Spleen (tissue), 11 donors: ENCODE results near the gene FAM163A. TPM values are rescaled to one million over a fixed set of nuclear protein-coding genes. Genes with fewer than 3 reads are reported as not detected.

Experiments
- DNase-seq: peaks from one replicate; pipeline ENCODE4 v3.0.0-alpha.2; 2020
- H3K27ac ChIP-seq, 8 donors: fragments of 200-600 bp; sonication (generic) in 7 of 8; 1 replicate in 4 of 8; 2 replicates in 4 of 8; pipeline versions ENCODE4 v1.5.0 to v1.8.0; 2016 to 2021; ENCODE audit warnings: inconsistent platforms in 4 of 8, mild to moderate bottlenecking in 4 of 8, moderate library complexity in 1 of 8
- H3K27me3 ChIP-seq, 7 donors: fragments of 200-600 bp; sonication (generic) in 6 of 7; replicated peaks in 1 of 7; 1 replicate in 4 of 7; 2 replicates in 3 of 7; pipeline versions ENCODE4 v1.5.0 to v1.8.0; 2016 to 2021; ENCODE audit warnings: inconsistent platforms in 3 of 7, mild to moderate bottlenecking in 1 of 7
- H3K36me3 ChIP-seq, 6 donors: fragments of 200-600 bp; sonication (generic) in 5 of 6; 1 replicate in 4 of 6; 2 replicates in 2 of 6; pipeline versions ENCODE4 v1.5.0 to v1.8.0; 2016 to 2021; ENCODE audit warnings: inconsistent platforms in 2 of 6
- H3K4me1 ChIP-seq, 6 donors: fragments of 200-600 bp; sonication (generic) in 5 of 6; 1 replicate in 3 of 6; 2 replicates in 3 of 6; pipeline versions ENCODE4 v1.5.0 to v1.8.0; 2016 to 2021; ENCODE audit warnings: inconsistent platforms in 3 of 6
- H3K4me3 ChIP-seq, 8 donors: fragments of 200-600 bp; sonication (generic) in 7 of 8; 1 replicate in 4 of 8; 2 replicates in 4 of 8; pipeline versions ENCODE4 v1.5.0 to v1.8.0; 2016 to 2021; ENCODE audit warnings: inconsistent platforms in 4 of 8, mild to moderate bottlenecking in 4 of 8, moderate library complexity in 2 of 8
- H3K9me3 ChIP-seq, 8 donors: fragments of 200-600 bp; sonication (generic) in 7 of 8; 1 replicate in 4 of 8; 2 replicates in 4 of 8; pipeline versions ENCODE4 v1.5.0 to v1.8.0; 2016 to 2021; ENCODE audit warnings: inconsistent platforms in 4 of 8
- POLR2A ChIP-seq, 3 donors: fragments of 450-650 bp; IDR thresholded peaks; one replicate each; pipeline ENCODE4 v1.5.1; 2017; ENCODE audit warnings: antibody characterized with exemption in 3 of 3, mild to moderate bottlenecking in 1 of 3
- POLR2AphosphoS5 ChIP-seq, 3 donors: sonication (generic); formaldehyde crosslinking; IDR thresholded peaks; one replicate each; pipeline ENCODE4 v1.5.1; 2017; ENCODE audit warnings: antibody characterized with exemption in 3 of 3
- WGBS, 5 donors: extraction: QIAGEN DNeasy Blood & Tissue Kit in 3 of 5; methylation state at CpG; one replicate each; pipeline versions ENCODE4 v1.1.5 to v1.1.7; 2013 to 2018; 5-methylcytosine and 5-hydroxymethylcytosine counted together
- intact Hi-C: fragments of 100-400 bp; cut with DNase I; formaldehyde crosslinking; loops from one replicate; pipeline ENCODE4 v1.15.0; 2023; ENCODE audit warnings: low total_unique reads
- polyA plus RNA-seq, 3 donors: library from polyadenylated mRNA; stranded (reverse); fragments of 200-250 nt; gene quantifications; one replicate each; pipeline ENCODE4 v1.2.1, GENCODE V29; 2013
- total RNA-seq, 7 donors: library from RNA; depleted of rRNA in 3 of 7; stranded (reverse); fragments of >200 nt in 3 of 7; fragmentation: NEBNext Ultra II Directional in 4 of 7; extraction: Animal tissue kit (Norgen Biotek cat#: 25700) in 4 of 7; gene quantifications; one replicate each; pipeline versions ENCODE4 v1.1.0 to v1.2.1, GENCODE V29; 2016 to 2021
- TF ChIP-seq, protein P1 (sequence below), 11 experiments: fragments of 200-600 bp in 7 of 11; fragments of 450-650 bp in 4 of 11; sonication (generic) in 4 of 11; IDR thresholded peaks in 8 of 11; conservative IDR thresholded peaks in 3 of 11; 1 replicate in 7 of 11; 2 replicates in 4 of 11; pipeline versions ENCODE4 v1.4.0 to v1.8.0; 2016 to 2021; ENCODE audit warnings: antibody characterized with exemption in 11 of 11, inconsistent platforms in 4 of 11, mild to moderate bottlenecking in 1 of 11
- donor health status: healthy with polysubstance abuse.
- donor health status: DM: no; HTN: no; CAD: no; lungs with moderate emphysema.
- donor health status: DM: no; HTN: no; CAD: no.
- donor health status: Bipolar disorder and iron deficiency.
- donor health status: healthy.
- donor health status: DM: no; HTN: no; CAD: no.
- donor health status: DM: yes; HTN: yes; CAD: no.

The FAM163A gene
- total and polyA plus RNA-seq, 10 donors = 0.14 to 0.47 (median 0.21) TPM; not detected in 3

DNA sequence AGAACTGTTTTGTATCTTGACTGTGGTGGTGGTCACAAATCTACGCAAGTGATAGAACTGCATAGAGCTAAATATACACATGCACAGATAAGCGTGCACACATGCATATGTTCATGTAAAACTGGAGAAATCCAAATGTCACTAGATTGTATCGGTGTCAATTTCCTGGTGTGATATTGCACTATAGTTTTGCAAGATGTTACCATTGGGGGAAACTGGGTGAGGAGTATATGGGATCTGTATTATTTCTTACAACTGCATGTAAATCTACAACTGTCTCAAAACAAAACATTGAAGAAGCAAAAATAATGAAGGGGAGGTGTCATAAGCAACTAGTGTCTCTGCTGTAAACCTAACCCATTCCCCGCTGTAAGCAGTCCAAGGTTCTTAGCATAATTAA is 30.2 kb downstream of the FAM163A start:
- Histone ChIP-seq H3K4me1 (peaks cover 0 to 7% (median 0%) of the 10 kb centered on the region in 6 donors), H3K27ac (no peak overlapping the region), H3K4me3 (no peak overlapping the region), H3K9me3 (peaks cover 0 to 14% (median 3%) of the 10 kb centered on the region in 8 donors), H3K36me3 (no peaks in the 10 kb centered on the region), H3K27me3 (no peaks in the 10 kb centered on the region)
- TF ChIP-seq POLR2A (IDR thresholded peaks at IDR 0.05) (no peak), POLR2AphosphoS5 (IDR thresholded peaks at IDR 0.05) (no peak)
- TF ChIP-seq, protein P1, sequence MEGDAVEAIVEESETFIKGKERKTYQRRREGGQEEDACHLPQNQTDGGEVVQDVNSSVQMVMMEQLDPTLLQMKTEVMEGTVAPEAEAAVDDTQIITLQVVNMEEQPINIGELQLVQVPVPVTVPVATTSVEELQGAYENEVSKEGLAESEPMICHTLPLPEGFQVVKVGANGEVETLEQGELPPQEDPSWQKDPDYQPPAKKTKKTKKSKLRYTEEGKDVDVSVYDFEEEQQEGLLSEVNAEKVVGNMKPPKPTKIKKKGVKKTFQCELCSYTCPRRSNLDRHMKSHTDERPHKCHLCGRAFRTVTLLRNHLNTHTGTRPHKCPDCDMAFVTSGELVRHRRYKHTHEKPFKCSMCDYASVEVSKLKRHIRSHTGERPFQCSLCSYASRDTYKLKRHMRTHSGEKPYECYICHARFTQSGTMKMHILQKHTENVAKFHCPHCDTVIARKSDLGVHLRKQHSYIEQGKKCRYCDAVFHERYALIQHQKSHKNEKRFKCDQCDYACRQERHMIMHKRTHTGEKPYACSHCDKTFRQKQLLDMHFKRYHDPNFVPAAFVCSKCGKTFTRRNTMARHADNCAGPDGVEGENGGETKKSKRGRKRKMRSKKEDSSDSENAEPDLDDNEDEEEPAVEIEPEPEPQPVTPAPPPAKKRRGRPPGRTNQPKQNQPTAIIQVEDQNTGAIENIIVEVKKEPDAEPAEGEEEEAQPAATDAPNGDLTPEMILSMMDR (IDR thresholded peaks at IDR 0.05 in 8 of 11, conservative IDR thresholded peaks at IDR 0.05 in 3 of 11) = no peak
- WGBS, 5 donors = 87 to 97% (median 94%) methylated on average over 4 of the region's 4 CpGs
- intact Hi-C loops = no loop called here
- no peak for DNase-seq

DNA sequence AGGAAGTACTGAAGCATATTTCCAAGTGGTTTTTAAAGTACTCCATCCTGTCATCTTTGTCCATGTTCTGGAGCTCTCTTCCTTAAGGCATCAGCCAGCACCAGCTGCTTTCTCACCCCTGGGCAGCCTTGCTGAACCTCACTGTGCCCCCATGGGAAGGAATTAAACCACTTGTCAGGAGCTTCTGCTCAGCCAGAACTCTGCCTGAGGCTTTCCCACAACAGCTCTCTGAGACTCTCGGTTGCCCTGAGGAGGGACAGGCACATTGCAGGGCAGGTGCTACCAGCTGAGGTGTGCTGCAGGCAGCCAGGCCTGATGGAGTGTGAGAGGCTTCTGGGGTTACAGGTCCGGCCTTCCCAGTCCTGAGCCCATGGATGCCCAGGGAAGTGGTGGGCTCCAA is 30.9 kb downstream of the FAM163A start:
- peaks cover 0 to 7% (median 0%) of the 10 kb centered on the region in 6 donors for H3K4me1 ChIP-seq
- DNase-seq = no peak
- H3K9me3 ChIP-seq = peaks cover 0 to 12% (median 3%) of the 10 kb centered on the region in 8 donors
- no peaks in the 10 kb centered on the region for H3K27me3 ChIP-seq
- intact Hi-C loops = no loop called here
- no peak overlapping the region for H3K27ac ChIP-seq
- WGBS, 5 donors = 65 to 92% (median 72%) methylated on average over 2 of the region's 2 CpGs
- no peaks in the 10 kb centered on the region for H3K36me3 ChIP-seq
- no peak overlapping the region for H3K4me3 ChIP-seq
- TF ChIP-seq POLR2A (IDR thresholded peaks at IDR 0.05) = no peak

DNA sequence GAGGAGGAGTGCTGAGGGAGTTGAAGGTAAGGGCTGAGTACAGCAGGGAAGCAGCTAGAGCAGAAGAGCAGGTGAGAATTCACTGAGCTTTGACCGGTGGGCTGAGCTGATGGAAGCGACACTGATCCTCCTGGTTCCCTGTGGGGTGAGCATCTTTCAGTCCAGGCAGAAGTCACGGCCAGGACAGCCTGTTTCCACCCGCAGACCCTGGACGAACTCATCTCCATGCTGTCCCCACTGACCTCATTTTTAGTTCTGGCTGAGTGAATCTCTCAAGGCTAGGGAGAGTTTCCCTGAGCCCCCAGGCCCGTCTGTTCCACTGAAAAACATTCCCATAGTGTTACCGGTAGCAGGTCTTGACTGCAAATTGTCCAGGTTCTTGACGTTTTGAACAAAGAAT is 31.5 kb downstream of the FAM163A start:
- no peaks in the 10 kb centered on the region for H3K36me3 ChIP-seq
- no peaks in the 10 kb centered on the region for H3K27me3 ChIP-seq
- H3K4me1 ChIP-seq = peaks cover 0 to 7% (median 0%) of the 10 kb centered on the region in 6 donors
- H3K27ac ChIP-seq = no peak overlapping the region
- H3K4me3 ChIP-seq = no peak overlapping the region
- H3K9me3 ChIP-seq = peaks cover 0 to 12% (median 3%) of the 10 kb centered on the region in 8 donors
- DNase-seq = no peak
- TF ChIP-seq POLR2AphosphoS5 (IDR thresholded peaks at IDR 0.05) = no peak
- TF ChIP-seq, protein P1 (IDR thresholded peaks at IDR 0.05 in 8 of 11, conservative IDR thresholded peaks at IDR 0.05 in 3 of 11) = no peak
- TF ChIP-seq POLR2A (IDR thresholded peaks at IDR 0.05) = no peak
- intact Hi-C loops = no loop called here
- 81 to 89% (median 86%) methylated on average over 8 of the region's 8 CpGs for WGBS, 5 donors

DNA sequence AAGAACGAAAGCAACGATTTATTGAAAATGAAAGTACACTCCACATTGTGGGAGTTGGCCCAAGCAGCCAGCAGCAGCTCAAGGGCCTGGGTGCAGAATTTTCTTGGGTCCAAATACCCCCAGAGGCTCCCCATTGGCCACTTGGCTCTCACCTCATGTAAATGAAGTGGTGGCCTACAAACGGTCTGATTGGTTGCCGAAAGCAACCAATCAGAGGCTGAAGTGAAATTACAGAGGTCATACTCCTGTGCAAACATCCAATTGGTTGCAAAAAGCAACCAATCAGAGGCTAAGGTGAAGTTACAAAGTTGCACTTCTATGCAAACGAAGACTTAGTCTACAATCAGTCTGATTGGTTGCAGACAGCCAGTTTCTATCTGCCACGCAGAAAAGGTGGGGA is 31.9 kb downstream of the FAM163A start:
- Histone ChIP-seq H3K27ac (no peak overlapping the region), H3K27me3 (no peaks in the 10 kb centered on the region), H3K36me3 (no peaks in the 10 kb centered on the region), H3K4me3 (no peak overlapping the region), H3K4me1 (peaks cover 0 to 7% (median 0%) of the 10 kb centered on the region in 6 donors), H3K9me3 (peaks cover 0 to 12% (median 3%) of the 10 kb centered on the region in 8 donors)
- intact Hi-C loops = no loop called here
- 85 to 91% (median 87%) methylated on average over 6 of the region's 6 CpGs for WGBS, 5 donors
- no peak for DNase-seq
- TF ChIP-seq, protein P1 (IDR thresholded peaks at IDR 0.05 in 8 of 11, conservative IDR thresholded peaks at IDR 0.05 in 3 of 11) = no peak
- TF ChIP-seq POLR2AphosphoS5 (IDR thresholded peaks at IDR 0.05) (no peak), POLR2A (IDR thresholded peaks at IDR 0.05) (no peak)

DNA sequence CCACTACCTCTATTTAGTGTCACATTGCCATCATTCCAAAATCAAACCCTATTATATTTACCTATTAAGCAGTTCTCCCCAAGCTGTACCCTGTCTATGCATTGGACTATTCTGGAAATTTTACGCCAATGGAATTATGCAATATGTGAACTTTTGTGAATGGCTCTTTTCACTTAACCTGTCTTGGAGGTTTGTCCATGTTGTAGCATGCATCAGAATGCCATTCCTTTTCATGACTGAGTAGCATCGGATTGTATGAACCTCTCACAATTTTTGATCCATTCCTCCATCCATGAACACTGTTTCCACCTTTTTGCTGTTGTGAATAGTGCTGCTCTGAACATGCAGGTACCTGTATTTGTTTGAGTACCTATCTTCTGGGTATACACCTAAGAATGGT is 33.7 kb downstream of the FAM163A start:
- no peak for DNase-seq
- Histone ChIP-seq H3K27me3 (no peaks in the 10 kb centered on the region), H3K4me3 (no peak overlapping the region), H3K4me1 (peaks cover 0 to 7% (median 0%) of the 10 kb centered on the region in 6 donors), H3K9me3 (peaks cover 0 to 12% (median 3%) of the 10 kb centered on the region in 8 donors), H3K36me3 (no peaks in the 10 kb centered on the region), H3K27ac (no peak overlapping the region)
- TF ChIP-seq POLR2AphosphoS5 (IDR thresholded peaks at IDR 0.05) = no peak
- no peak for TF ChIP-seq POLR2A (IDR thresholded peaks at IDR 0.05)
- TF ChIP-seq, protein P1 (IDR thresholded peaks at IDR 0.05 in 8 of 11, conservative IDR thresholded peaks at IDR 0.05 in 3 of 11) = no peak
- intact Hi-C loops = no loop called here
- 96 to 98% (median 97%) methylated on average over 2 of the region's 2 CpGs for WGBS, 5 donors
